GM18951 (cell line): ENCODE data around the gene CTNNA3.

Experiments
- POLR2A ChIP-seq: IDR thresholded peaks from 4 replicates; pipeline ENCODE4 v1.6.1; 2011; ENCODE audit warnings: mild to moderate bottlenecking; ENCODE audit not compliant: insufficient read length, insufficient read depth; ENCODE audit errors: extremely low read depth
- in situ Hi-C: fragments of 300-500 bp; cut with MboI; formaldehyde crosslinking; loops from one replicate; pipeline ENCODE4 v1.12.0; 2022; ENCODE audit warnings: low sequenced_read_pairs, mixed read lengths, inconsistent platforms; ENCODE audit not compliant: unreplicated experiment

Gene CTNNA3

GRCh38 chr10:67678335-67678974 is 17.5 kb downstream of the CTNNA3 start:
- TF ChIP-seq POLR2A = no peak
- in situ Hi-C loops = no loop called here

DNA sequence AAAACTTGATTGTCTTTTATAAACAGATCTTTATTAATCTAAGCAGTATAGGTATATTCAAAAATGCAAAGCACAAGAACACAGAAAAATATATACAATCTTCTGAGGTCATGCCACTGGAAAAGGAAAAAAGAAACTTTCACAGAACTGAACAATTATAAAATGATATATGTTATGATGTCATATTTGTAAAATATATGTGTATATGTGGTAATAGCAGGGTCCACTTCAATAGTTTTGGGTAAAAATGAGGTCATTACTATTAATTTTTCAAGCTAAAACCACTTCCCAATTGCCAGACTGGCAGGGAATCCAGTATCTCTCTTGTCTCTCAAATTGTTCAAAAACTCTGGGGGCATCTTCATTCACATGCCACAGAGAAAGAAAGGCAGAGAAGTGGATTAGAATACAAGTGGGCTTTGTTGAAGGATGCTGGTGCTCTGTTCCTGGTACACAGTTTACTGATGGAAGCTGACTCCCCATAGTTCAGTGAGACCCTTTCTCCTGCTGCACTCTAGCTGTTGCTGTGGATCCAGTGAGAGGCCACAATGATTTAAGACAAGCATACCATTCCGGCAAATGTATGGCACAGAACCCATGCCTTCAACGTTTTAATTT is 19.7 kb downstream of the CTNNA3 start:
- no peak for TF ChIP-seq POLR2A
- in situ Hi-C loops = no loop called here

GRCh38 chr10:67670401-67670800 is 25.6 kb downstream of the CTNNA3 start:
- in situ Hi-C loops = no loop called here
- TF ChIP-seq POLR2A = no peak

DNA sequence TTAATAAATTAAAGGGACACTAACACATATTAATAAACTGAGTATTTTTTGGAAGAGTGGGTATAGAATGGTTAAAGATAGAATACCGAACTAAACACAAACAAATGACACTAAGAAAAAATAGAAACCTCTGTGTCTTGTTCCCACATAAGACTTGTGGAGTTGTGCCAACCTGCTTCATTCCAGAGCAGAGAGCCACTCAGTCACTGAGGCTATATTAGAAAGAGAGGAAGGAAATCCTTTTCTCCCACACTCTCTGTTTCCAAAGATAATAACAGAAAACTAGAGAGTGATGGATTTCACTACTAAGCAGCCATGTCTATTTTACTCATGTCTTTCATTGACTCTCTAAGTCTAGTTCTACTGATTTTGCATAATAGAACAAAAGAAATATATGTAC is 26.0 kb downstream of the CTNNA3 start:
- TF ChIP-seq POLR2A = no peak
- in situ Hi-C loops = no loop called here

DNA sequence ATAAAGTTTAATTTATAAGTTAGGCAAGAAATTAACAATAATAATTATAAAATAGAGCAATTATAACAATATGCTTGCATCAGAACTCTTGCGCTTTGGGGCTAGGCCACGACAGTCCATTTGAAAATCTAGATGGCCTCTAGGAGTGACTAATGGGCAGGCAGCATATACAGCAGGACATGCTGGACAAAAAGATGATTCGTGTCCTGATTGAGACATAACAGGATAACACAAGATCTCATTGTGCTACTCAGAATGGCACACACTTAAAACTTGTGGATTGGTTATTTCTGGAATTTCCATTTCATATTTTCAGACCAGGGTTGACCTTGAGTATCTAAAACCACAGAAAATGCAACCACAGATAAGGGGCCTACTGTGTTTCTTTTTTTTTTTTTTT is 27.5 kb downstream of the CTNNA3 start:
- no peak for TF ChIP-seq POLR2A
- in situ Hi-C loops = no loop called here

GRCh38 chr10:67667035-67667425 is 29.0 kb downstream of the CTNNA3 start:
- no peak for TF ChIP-seq POLR2A

GRCh38 chr10:67666416-67667034 is 29.5 kb downstream of the CTNNA3 start:
- in situ Hi-C loops = no loop called here
- no peak for TF ChIP-seq POLR2A

More at GRCh38 chr10:67667035-67667425, 29.0 kb downstream of the CTNNA3 start:
- in situ Hi-C loops = no loop called here

DNA sequence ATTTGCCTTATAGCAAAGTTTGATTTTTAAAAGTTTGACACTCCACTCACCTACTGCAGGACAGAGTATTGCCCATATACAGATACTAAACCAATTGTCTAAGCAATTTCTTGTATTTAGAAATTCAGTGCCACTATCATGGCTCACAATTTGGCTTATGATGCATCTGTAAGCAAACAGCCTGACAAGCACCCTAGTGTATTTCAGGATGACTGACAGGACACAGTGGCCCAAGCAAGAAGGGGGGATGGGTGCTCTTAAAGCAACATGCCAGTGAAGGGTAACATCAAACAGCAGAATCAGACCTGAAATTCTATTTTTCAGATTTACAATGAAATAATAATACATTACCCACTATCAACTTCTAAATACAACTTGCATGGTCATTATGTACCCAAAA is 30.5 kb downstream of the CTNNA3 start:
- TF ChIP-seq POLR2A = no peak
- in situ Hi-C loops = no loop called here

DNA sequence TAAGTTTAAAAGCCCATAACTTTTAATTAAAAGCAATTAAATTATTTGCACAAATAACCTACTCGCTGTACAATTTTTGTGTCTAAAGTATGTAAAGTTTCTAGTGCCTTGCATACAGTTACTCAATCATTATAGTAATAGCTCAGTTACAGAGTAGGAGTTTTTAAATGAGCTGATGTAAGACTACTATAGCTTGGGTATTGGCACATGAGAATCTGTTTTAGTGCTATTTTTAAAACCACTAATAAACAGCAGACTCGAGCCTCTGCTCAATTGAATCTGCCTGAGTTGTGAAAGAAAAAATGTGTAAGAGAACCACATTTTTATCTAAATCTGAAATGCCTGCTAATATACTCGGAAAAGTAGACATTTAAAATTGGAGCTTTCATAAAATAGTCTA is 31.1 kb downstream of the CTNNA3 start:
- in situ Hi-C loops = no loop called here
- TF ChIP-seq POLR2A = no peak

DNA sequence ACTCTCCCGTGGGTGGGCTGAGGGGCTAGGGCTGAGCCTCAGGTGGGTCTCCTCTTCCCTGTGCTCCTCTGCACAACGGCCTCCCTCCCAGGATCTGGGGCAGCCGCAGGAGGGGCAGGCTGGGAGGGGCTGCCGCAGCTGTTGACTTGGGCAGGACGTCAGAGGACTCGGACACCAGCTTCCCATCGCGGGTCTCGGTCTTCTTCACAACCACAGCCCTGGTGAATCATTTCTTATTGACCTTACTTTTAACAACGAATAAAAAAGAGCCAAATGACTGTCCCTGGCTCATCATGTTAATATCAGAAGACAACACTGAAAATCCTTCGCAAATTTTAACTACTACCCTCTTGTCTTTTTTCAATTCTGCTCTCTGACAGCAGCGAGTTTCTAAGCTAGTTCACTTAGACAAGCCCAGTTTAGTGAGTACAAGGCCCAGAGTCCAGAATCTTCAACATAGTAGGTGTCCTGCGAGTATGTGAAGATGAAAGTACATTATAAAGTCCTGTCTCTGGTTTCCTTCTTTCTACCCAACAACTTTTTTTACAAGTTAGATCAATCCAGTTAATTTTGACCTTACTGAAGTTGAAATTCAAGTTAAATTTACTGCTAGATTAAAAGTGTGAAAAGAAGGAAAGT is 32.4 kb downstream of the CTNNA3 start:
- in situ Hi-C loops = no loop called here
- TF ChIP-seq POLR2A = no peak

DNA sequence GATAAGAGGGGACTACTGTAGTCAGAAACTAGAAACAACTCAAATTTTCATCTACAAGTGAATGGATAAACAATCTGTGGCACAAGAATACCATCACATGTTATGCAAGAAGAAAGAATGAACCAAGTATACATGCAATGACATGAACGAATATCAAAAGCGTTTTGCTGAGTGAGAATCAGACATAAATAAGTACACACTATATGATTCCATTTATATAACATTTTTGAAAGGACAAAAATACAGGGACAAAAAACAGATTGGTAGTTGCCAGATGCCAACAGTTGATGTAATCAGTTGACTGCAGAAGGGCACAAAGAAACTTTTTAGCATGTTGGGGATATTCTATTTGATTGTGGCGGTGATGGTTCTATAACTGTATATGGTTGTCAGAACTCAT is 33.6 kb downstream of the CTNNA3 start:
- TF ChIP-seq POLR2A = no peak
- in situ Hi-C loops = no loop called here

DNA sequence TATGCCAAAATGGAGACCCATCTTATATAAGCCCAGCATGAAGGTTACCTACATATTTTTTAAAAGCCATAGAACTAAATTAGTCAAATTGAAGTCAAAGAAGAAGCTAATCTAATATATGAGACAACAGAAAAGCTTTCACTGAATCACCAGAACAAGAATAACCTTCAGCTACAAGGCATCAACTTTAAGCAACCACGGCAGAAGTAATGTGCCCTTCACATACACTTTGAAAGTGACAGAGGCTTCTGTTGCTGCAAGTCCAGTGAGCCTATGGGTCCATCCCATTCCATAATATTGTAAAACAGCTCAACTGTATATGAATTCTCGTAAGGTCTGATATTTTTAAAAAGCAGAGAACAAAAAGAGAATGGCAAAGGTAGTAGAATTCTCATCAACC is 36.5 kb downstream of the CTNNA3 start:
- no peak for TF ChIP-seq POLR2A
- in situ Hi-C loops = no loop called here

- TF ChIP-seq POLR2A = no peak
- in situ Hi-C loops = no loop called here
Observed at GRCh38 chr10:67657775-67658174, 38.2 kb downstream of the CTNNA3 start.

DNA sequence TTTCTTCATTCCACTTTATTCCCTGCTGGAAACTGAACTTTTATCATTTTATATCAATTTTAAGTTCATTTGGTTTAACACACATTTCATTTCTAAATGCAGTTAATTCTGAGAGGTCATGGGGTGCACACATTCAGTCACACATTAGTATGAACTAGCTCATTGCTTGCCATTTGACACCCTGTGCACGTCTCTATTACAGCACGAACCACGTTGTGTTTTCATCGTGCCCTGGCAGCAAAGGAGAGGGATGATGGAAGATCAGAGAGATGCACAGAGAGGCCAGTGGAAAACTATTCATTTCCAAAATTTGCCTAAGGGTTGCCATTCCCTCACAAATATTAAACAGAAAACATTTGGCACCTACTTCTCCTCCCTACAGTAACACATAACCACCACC is 45.4 kb downstream of the CTNNA3 start:
- TF ChIP-seq POLR2A = no peak
- in situ Hi-C loops = no loop called here
